Measurements from ENCODE around the gene IL23A.

DNA sequence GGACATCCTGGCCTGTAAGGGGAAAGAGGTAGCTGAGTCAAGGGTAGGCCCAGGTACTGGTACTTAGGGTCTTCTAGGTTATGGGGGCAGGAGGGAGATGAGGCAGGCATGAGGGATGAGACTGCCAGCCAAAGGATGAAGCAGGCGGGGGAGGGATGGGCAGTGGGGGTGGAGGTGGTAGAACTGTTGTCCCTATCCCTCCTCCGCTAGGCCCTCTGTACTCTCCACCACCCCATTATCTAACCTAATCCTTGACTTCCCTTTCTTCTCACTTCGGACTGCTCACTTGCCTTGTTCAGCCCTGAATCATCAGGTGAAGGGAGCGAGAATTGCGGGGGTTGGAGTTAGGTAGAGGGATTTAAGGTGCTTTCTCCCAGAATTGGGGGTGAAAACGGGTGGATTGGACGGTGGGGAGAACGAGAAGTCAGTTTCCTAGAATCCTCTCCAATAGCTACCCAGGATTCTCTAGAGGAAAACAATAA lies 5.4 kb upstream of the IL23A start:
- TF ChIP-seq POLR2AphosphoS5 (IDR thresholded peaks at IDR 0.05; ENCODE audit: low read depth, low read length) (no peak), POLR2A (IDR thresholded peaks at IDR 0.05; ENCODE audit: low read depth, low read length) (no peak), TAF1 (IDR thresholded peaks at IDR 0.05; ENCODE audit: borderline replicate concordance, low read depth, low read length) (no peak)
